Measurements from ENCODE around the gene TCF4. TPM values are rescaled to one million over a fixed set of nuclear protein-coding genes. Genes with fewer than 3 reads are reported as not detected.

TCF4 gene
- 204 TPM for total RNA-seq

- ATAC-seq = peak; percentile 35
- DNase-seq (ENCODE audit: low spot score) = peak; percentile 71
Observed at GRCh38 chr18:55588111-55588869, at the start of gene TCF4. Gene TCF4, minus strand, starts transcription at chr18:55588192. Its CDS starts 1,076 bp downstream, at chr18:55587116.

GRCh38 chr18:55637204-55637603 is 49.2 kb upstream of the TCF4 start:
- DNase-seq (ENCODE audit: low spot score) = no peak
- intact Hi-C loops (cut with DNase I) = no loop called here
- no peak for ATAC-seq

More at GRCh38 chr18:55588111-55588869, at the start of gene TCF4:
- intact Hi-C loops (cut with DNase I) = no loop called here

- no peak for ATAC-seq
- intact Hi-C loops (cut with DNase I) = no loop called here
- no peak for DNase-seq (ENCODE audit: low spot score)
Observed at GRCh38 chr18:55635439-55635838, 47.4 kb upstream of the TCF4 start.

- DNase-seq (ENCODE audit: low spot score) (no peak), ATAC-seq (no peak)
- intact Hi-C loops (cut with DNase I) = no loop called here
Observed at GRCh38 chr18:55634545-55634944, 46.6 kb upstream of the TCF4 start.

GRCh38 chr18:55633032-55633431 is 45.0 kb upstream of the TCF4 start:
- intact Hi-C loops (cut with DNase I) = no loop called here
- ATAC-seq (no peak), DNase-seq (ENCODE audit: low spot score) (no peak)

- DNase-seq (ENCODE audit: low spot score) = no peak
- no peak for ATAC-seq
- intact Hi-C loops (cut with DNase I) = no loop called here
Observed at GRCh38 chr18:55629133-55629532, 41.1 kb upstream of the TCF4 start.

GRCh38 chr18:55627007-55627406 is 39.0 kb upstream of the TCF4 start:
- no peak for ATAC-seq

GRCh38 chr18:55625901-55626300 is 37.9 kb upstream of the TCF4 start:
- DNase-seq (ENCODE audit: low spot score) = no peak
- no peak for ATAC-seq
- intact Hi-C loops (cut with DNase I) = no loop called here

More at GRCh38 chr18:55627007-55627406, 39.0 kb upstream of the TCF4 start:
- no peak for DNase-seq (ENCODE audit: low spot score)
- intact Hi-C loops (cut with DNase I) = no loop called here

GRCh38 chr18:55623626-55624025 is 35.6 kb upstream of the TCF4 start:
- DNase-seq (ENCODE audit: low spot score) (no peak), ATAC-seq (no peak)
- intact Hi-C loops (cut with DNase I) = no loop called here

- DNase-seq (ENCODE audit: low spot score) (no peak), ATAC-seq (no peak)
- intact Hi-C loops (cut with DNase I) = no loop called here
Observed at GRCh38 chr18:55610506-55610905, 22.5 kb upstream of the TCF4 start.

- ATAC-seq = no peak
- intact Hi-C loops (cut with DNase I) = no loop called here
- DNase-seq (ENCODE audit: low spot score) = no peak
Observed at GRCh38 chr18:55609160-55609825, 21.3 kb upstream of the TCF4 start.

- intact Hi-C loops (cut with DNase I) = no loop called here
- ATAC-seq = no peak
- no peak for DNase-seq (ENCODE audit: low spot score)
Observed at GRCh38 chr18:55608497-55608896, 20.5 kb upstream of the TCF4 start.

GRCh38 chr18:55607773-55608172 is 19.8 kb upstream of the TCF4 start:
- intact Hi-C loops (cut with DNase I) = no loop called here
- no peak for DNase-seq (ENCODE audit: low spot score)
- no peak for ATAC-seq

- no peak for DNase-seq (ENCODE audit: low spot score)
- ATAC-seq = no peak
- intact Hi-C loops (cut with DNase I) = no loop called here
Observed at GRCh38 chr18:55605733-55606338, 17.8 kb upstream of the TCF4 start.

- no peak for ATAC-seq
Observed at GRCh38 chr18:55603775-55604174, 15.8 kb upstream of the TCF4 start.

GRCh38 chr18:55593888-55594287 is 5.9 kb upstream of the TCF4 start:
- intact Hi-C loops (cut with DNase I) = no loop called here
- ATAC-seq (no peak), DNase-seq (ENCODE audit: low spot score) (no peak)

More at GRCh38 chr18:55603775-55604174, 15.8 kb upstream of the TCF4 start:
- intact Hi-C loops (cut with DNase I) = no loop called here
- DNase-seq (ENCODE audit: low spot score) = no peak

- DNase-seq (ENCODE audit: low spot score) = no peak
- no peak for ATAC-seq
- intact Hi-C loops (cut with DNase I) = no loop called here
Observed at GRCh38 chr18:55592572-55592971, 4.6 kb upstream of the TCF4 start.

GRCh38 chr18:55592106-55592505 is 4.1 kb upstream of the TCF4 start:
- ATAC-seq (no peak), DNase-seq (ENCODE audit: low spot score) (no peak)
- intact Hi-C loops (cut with DNase I) = no loop called here

- DNase-seq (ENCODE audit: low spot score) (peak; percentile 98), ATAC-seq (peak; percentile 98)
- intact Hi-C loops (cut with DNase I) = no loop called here
Observed at GRCh38 chr18:55589625-55590291, 1.8 kb upstream of the TCF4 start.

Measured in sciatic nerve (tissue), 2 donors.